Activated naive CD8-positive, alpha-beta T cell treated with anti-CD3 and anti-CD28 coated beads, Interleukin-2, amount 50 U/mL, for 24 hours (primary cell): ENCODE results near the gene MLLT1.

Experiments used
- ATAC-seq: fragments of 150-1000 bp; cut with Tn5 transposase; one replicate; pipeline ENCODE4 v1.10.0; 2021
- DNase-seq: peaks from one replicate; pipeline ENCODE4 v3.0.0; 2021
- H3K27ac Mint-ChIP-seq: one replicate; pipeline ENCODE4 v1.8.0; 2021; ENCODE audit warnings: mild to moderate bottlenecking, mixed read lengths
- H3K27me3 Mint-ChIP-seq: one replicate; pipeline ENCODE4 v1.8.0; 2021; ENCODE audit warnings: mixed read lengths
- H3K36me3 Mint-ChIP-seq: one replicate; pipeline ENCODE4 v1.8.0; 2021; ENCODE audit warnings: low read depth, mixed read lengths
- H3K4me1 Mint-ChIP-seq: one replicate; pipeline ENCODE4 v1.8.0; 2021; ENCODE audit warnings: mixed read lengths
- H3K4me3 Mint-ChIP-seq: one replicate; pipeline ENCODE4 v1.8.0; 2021; ENCODE audit warnings: mild to moderate bottlenecking, moderate library complexity, mixed read lengths
- H3K9me3 Mint-ChIP-seq: one replicate; pipeline ENCODE4 v1.8.0; 2021; ENCODE audit warnings: mixed read lengths

The MLLT1 gene

GRCh38 chr19:6239401-6239844 lies 40.4 kb downstream of the MLLT1 start:
- Mint-ChIP-seq H3K4me3 (no peak overlapping the region), H3K4me1 (peaks cover 51% of the 10 kb centered on the region), H3K36me3 (peaks cover 3% of the 10 kb centered on the region), H3K9me3 (no peaks in the 10 kb centered on the region), H3K27me3 (no peaks in the 10 kb centered on the region), H3K27ac (peak overlapping the region; percentile 2)
- DNase-seq (no peak), ATAC-seq (no peak)

DNA sequence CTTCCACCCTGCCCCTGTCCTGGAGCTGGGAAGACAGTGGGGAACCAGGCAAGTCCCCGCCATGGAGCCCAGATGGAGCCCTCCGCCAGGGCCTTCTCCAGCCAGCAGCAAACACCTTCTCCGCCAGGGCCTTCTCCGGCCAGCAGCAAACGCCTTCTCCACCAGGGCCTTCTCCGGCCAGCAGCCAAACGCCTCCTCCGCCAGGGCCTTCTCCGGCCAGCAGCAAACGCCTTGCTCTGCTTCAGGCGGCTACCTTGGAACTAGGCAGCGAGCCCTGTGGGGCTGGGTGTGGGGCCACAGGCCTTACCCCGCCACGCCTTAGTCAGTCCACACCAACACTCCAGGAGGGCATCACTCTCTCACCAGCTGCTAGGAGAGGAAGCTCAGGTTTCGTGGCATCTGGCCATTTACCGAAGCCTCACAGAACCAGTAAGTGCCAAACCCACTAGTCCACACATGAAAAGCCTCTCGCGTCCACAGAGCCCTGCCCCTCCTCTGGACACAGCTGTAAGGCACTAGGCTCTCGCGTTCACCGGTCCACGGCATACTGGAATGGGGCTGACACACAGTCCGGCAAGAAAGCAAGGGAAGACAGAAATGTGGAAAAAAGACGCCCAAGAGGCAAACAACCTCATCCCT lies 41.0 kb downstream of the MLLT1 start:
- H3K9me3 Mint-ChIP-seq, result no peaks in the 10 kb centered on the region
- H3K4me3 Mint-ChIP-seq, result no peak overlapping the region
- ATAC-seq (no peak), DNase-seq (no peak)
- H3K4me1 Mint-ChIP-seq, result peaks cover 46% of the 10 kb centered on the region
- H3K27me3 Mint-ChIP-seq, result no peaks in the 10 kb centered on the region
- H3K36me3 Mint-ChIP-seq, result peaks cover 3% of the 10 kb centered on the region
- no peak overlapping the region for H3K27ac Mint-ChIP-seq

DNA sequence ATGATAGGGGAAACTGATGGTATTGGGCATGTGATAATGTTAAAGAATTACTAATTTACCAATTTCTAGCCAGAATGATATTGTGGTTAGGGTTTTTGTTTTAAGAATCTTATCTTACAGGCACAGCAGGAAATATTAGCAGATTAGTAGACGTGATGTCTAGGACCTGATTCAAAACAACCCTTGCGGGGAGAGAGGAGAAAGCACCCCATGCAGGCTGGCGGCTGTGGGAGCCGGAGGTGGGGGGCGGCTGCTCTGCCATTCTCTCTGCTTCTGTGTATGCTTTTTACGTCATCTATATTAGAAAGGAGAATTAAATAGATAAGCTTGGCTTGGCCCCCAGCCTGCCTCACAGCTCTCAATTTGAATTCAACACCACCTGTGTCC lies 41.5 kb downstream of the MLLT1 start:
- H3K4me3 Mint-ChIP-seq, result no peak overlapping the region
- no peak for ATAC-seq

DNA sequence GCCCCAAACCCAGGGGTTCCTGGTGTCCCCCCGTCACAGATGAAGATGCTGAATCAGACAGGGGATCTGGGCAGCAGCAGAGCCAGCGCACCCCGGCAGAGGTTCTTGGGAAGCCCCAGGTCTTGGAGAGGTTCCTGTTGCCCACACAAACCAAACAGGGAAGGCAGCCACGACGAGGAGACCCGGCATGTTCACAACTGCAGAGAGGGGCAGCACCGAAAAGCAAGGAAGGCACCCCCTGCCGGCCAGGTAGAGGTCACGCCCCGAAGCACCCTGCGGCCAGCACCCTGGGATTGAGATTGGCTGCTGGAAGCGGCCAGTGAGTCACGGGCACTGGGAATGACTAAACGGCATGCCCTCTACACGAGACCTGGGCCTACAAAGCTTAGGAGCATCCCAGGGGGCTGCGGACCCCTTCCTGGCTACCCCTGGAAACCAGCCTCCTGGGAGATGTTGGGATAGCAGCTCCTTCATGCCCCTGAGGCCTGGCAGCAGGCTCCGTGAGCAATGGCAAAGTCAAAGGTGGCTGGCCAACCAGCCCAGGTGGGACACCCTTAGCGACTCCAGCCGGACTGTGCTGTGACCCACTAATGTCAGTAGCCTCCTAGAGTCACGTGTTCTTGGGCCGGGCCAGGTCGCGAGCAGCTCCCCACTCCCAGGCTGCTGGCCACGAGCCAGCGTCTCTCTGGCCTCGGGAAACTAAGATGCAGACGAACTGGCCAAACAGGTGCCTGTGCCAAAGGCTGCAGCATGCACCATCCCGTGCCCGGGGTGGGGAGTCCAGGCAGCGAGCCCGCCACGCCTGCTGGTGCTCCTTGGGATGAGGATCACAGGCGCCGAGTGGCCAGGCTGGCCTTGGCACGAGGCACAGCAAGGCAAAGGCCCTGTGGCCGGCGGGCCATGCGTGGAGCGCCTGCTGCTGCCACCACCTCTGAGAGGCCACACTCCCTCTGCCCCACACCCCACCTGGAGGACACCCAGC lies 43.2 kb downstream of the MLLT1 start:
- peaks cover 37% of the 10 kb centered on the region for H3K4me1 Mint-ChIP-seq
- no peak overlapping the region for H3K27ac Mint-ChIP-seq
- DNase-seq (no peak), ATAC-seq (no peak)
- no peak overlapping the region for H3K4me3 Mint-ChIP-seq
- peaks cover 3% of the 10 kb centered on the region for H3K36me3 Mint-ChIP-seq
- H3K9me3 Mint-ChIP-seq, result no peaks in the 10 kb centered on the region
- H3K27me3 Mint-ChIP-seq, result no peaks in the 10 kb centered on the region

More for the DNA sequence above, 41.5 kb downstream of the MLLT1 start:
- Mint-ChIP-seq H3K36me3 (peaks cover 3% of the 10 kb centered on the region), H3K27ac (no peak overlapping the region), H3K9me3 (no peaks in the 10 kb centered on the region), H3K4me1 (peaks cover 41% of the 10 kb centered on the region), H3K27me3 (no peaks in the 10 kb centered on the region)
- no peak for DNase-seq

GRCh38 chr19:6235031-6235951 lies 44.5 kb downstream of the MLLT1 start:
- DNase-seq, result no peak
- Mint-ChIP-seq H3K27me3 (no peaks in the 10 kb centered on the region), H3K9me3 (no peaks in the 10 kb centered on the region), H3K36me3 (peaks cover 7% of the 10 kb centered on the region), H3K4me3 (no peak overlapping the region), H3K27ac (no peak overlapping the region), H3K4me1 (peaks cover 34% of the 10 kb centered on the region)
- no peak for ATAC-seq

- Mint-ChIP-seq H3K27ac (no peak overlapping the region), H3K4me3 (no peak overlapping the region), H3K4me1 (peaks cover 29% of the 10 kb centered on the region), H3K36me3 (peaks cover 5% of the 10 kb centered on the region), H3K27me3 (no peaks in the 10 kb centered on the region), H3K9me3 (no peaks in the 10 kb centered on the region)
- DNase-seq, result no peak
- ATAC-seq, result no peak
These were observed 45.2 kb downstream of the MLLT1 start for GRCh38 chr19:6234527-6234926.

GRCh38 chr19:6233827-6234511 lies 45.8 kb downstream of the MLLT1 start:
- H3K4me3 Mint-ChIP-seq, result no peak overlapping the region
- H3K36me3 Mint-ChIP-seq, result peaks cover 4% of the 10 kb centered on the region
- no peaks in the 10 kb centered on the region for H3K27me3 Mint-ChIP-seq
- no peak for ATAC-seq
- peaks cover 23% of the 10 kb centered on the region for H3K4me1 Mint-ChIP-seq
- DNase-seq, result no peak
- H3K27ac Mint-ChIP-seq, result no peak overlapping the region
- no peaks in the 10 kb centered on the region for H3K9me3 Mint-ChIP-seq

DNA sequence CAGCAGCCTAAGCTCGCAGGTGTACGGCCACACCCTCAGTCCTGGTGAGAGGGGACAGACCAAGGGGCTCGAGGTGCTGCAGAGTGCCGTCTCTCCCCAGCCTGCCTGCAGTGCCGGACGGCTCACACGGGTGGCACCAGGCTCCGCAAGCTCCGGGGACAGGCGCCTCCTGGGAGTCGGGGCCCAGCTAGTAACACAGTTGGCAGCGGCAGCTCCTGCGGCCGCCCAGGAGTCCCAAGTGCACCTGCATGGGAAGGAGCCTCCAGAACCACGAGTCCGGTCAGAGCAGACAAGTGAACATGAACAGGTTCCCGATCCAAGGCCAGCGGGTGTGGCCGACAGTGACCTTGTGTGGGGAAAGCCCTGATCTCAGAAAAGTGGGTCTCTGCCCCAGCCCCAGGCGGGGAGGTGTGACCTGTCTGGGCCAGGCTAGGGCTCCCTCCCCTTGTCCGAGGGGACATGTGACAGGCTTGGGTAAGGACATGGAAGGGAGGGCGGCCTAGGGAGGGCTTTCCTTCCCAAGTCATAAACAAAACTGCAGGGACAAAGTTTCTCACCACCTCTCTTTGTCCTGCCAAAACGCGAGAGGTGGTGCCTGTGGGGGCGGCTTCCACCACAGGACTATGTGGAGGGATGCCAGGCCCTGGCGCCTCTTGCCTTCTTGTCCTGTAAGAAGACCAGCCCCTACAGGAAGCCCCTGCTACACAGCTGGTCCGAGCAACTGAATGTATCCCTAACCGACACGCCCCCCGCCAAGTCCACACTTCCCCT lies 46.5 kb downstream of the MLLT1 start:
- ATAC-seq (no peak), DNase-seq (no peak)
- Mint-ChIP-seq H3K27ac (no peak overlapping the region), H3K27me3 (no peaks in the 10 kb centered on the region), H3K4me3 (no peak overlapping the region), H3K36me3 (peaks cover 4% of the 10 kb centered on the region), H3K9me3 (no peaks in the 10 kb centered on the region), H3K4me1 (peaks cover 17% of the 10 kb centered on the region)

- Mint-ChIP-seq H3K36me3 (peaks cover 4% of the 10 kb centered on the region), H3K4me3 (no peak overlapping the region), H3K27me3 (no peaks in the 10 kb centered on the region), H3K9me3 (no peaks in the 10 kb centered on the region), H3K27ac (no peak overlapping the region), H3K4me1 (peaks cover 13% of the 10 kb centered on the region)
- DNase-seq (no peak), ATAC-seq (no peak)
These were observed 47.1 kb downstream of the MLLT1 start for GRCh38 chr19:6232601-6233055.

DNA sequence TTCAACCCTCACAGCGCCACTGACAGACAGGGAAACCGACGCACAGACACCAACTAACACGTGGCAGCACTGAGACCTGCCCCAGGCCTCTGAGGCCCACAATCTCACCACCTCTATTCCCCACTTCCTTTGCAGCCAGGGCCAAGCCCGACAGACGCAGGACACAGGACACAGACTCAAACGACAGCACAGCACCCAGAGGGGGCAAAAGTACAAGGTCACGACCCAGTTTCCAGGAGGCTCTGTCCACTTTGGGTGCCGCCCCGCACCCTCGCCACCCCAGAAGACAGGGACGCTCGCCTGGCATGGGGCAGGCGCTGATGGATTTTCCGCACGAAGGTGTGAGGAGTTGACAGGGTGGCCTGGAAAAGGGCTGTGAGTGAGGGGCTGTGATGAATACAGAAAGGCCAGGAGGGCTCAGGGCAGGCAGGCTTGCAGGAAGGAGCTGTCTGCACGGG lies 48.8 kb downstream of the MLLT1 start:
- DNase-seq, result no peak
- no peaks in the 10 kb centered on the region for H3K27me3 Mint-ChIP-seq
- peaks cover 12% of the 10 kb centered on the region for H3K4me1 Mint-ChIP-seq
- H3K27ac Mint-ChIP-seq, result no peak overlapping the region
- H3K9me3 Mint-ChIP-seq, result no peaks in the 10 kb centered on the region
- no peak overlapping the region for H3K4me3 Mint-ChIP-seq
- no peak for ATAC-seq
- peaks cover 6% of the 10 kb centered on the region for H3K36me3 Mint-ChIP-seq

- no peak overlapping the region for H3K27ac Mint-ChIP-seq
- peaks cover 8% of the 10 kb centered on the region for H3K4me1 Mint-ChIP-seq
- DNase-seq, result no peak
- no peak for ATAC-seq
- H3K4me3 Mint-ChIP-seq, result no peak overlapping the region
- no peaks in the 10 kb centered on the region for H3K9me3 Mint-ChIP-seq
- no peaks in the 10 kb centered on the region for H3K27me3 Mint-ChIP-seq
- peaks cover 6% of the 10 kb centered on the region for H3K36me3 Mint-ChIP-seq
These were observed 49.6 kb downstream of the MLLT1 start for GRCh38 chr19:6229951-6230712.

DNA sequence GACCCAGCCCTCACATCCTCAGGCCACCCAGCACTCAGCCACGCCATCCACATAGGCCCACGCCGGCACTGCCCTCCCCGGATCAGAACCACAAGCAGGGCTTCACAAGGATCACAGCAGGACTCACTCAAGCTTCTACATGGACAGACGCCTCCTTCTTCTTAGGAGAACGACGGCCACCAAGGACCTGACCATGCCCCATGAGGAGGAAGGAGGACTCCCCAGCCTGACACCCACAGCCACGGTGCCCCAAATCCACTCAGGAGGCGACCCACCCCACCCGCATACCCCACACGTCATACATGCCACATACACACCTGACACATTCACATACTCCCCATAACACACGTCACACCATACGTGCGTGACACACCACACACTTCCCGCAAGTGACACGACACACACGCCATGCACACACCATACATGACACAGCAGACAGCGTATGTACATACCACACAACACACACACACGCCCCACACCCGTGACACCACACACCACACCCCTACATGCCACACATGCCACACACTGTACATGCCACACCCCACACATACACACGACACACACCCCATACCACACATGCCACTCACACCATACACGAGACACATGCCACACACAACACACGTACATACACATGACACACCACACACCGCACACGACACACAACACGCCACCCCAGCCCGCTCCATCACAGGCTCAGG lies 50.4 kb downstream of the MLLT1 start:
- Mint-ChIP-seq H3K36me3 (peaks cover 10% of the 10 kb centered on the region), H3K27me3 (no peaks in the 10 kb centered on the region), H3K4me3 (no peak overlapping the region), H3K27ac (no peak overlapping the region), H3K4me1 (peaks cover under 1% of the 10 kb centered on the region), H3K9me3 (no peaks in the 10 kb centered on the region)
- DNase-seq, result no peak
- ATAC-seq, result no peak
